GM19324 (cell line): ENCODE measurements around the gene CD82.
"Not testable (repeated sequence)": the region's sequence is repeated elsewhere in the genome, so short reads cannot be mapped to it uniquely, and the experiment has no call there.

Experiments
- ATAC-seq: cut with Tn5 transposase; IDR thresholded peaks from one replicate; pipeline ENCODE4 v1.9.1; 2021; ENCODE audit warnings: mild to moderate bottlenecking, moderate library complexity; ENCODE audit not compliant: unreplicated experiment, low FRiP score

Gene CD82

DNA sequence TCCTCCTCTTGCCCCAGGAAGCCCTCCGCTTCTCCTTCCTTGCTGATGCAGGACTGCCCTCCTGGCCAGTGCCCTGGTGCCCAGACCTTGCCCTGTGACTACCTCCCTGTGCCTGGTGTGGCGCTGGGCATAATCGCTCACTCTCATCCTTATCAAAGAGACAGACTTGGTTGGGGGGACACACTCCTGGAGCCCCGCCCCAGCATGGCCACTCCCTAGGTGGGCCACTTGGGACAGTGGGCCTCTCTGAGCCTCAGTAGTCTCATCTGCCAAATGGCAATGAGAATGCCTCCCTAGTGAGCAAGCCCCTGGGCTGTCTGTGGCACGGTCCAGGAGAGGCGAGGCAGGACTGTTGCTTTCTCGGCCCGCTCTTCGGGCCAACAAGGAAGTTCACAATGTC, 88.6 kb downstream of the CD82 start:
- ATAC-seq: no peak

DNA sequence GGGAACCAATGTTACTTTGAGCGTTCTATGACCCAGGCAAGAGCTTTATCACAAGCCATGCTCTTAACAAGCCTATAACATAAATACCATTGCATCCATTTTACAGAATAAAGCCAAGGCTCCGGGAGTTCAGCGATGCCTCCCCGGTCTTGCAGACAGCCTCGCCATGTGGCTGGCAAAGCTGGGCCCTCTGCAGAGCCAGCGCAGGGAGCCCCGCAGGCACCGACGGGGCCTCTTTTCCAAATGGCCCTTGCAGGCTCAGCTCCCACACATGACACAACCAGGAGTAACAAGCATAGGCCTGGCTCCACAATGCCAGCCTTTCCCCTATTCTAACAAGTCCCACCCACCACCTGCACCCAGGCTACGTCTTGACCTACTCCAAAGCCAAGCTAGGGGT, 89.1 kb downstream of the CD82 start:
- no peak for ATAC-seq

DNA sequence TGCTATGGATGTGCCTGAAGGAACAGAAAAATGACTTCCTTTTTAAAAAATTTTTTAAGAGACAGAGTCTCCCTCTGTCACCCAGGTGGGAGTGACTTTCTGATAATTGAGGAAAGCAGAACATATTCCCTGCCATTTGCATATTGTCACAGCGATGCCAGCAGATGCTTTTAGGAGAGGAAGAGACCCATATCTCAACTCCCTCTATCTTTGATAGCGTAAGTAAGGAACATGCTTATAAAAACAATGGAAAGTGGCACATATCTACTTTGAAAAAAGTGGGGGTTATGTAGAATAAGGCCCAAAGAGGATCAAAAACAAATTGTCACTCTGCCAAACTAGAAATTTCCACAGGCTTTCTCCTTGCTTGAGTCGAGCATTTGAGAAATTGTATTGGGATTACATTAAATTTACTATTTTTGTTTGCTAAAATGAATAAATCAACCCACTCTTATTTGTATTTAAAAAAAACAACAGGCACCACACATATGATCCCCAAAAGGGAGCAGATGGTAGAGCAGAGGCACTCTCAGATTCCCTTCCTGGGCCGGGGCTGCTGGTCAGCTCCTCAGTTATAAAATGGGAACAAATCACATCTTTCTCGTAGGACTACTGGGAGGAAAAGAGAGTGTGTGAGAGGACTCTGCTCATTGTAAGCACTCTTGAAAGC, 92.5 kb downstream of the CD82 start:
- ATAC-seq: no peak

DNA sequence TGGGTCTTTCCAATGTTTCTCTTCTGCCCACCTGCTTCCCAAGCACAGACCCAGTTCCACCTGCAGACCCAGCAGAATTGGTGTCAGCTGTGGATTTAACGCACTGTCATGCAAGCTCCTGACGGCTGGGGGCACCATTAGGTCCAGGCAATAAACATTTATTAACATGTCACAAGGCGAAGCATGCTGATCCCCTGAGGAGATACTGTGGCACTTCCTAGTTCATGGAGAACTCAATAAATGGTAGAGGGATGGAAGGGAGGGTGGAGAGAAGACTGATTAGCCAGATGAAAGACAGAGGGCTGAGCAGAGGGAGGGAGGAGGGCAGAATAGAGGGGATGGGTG, 93.0 kb downstream of the CD82 start:
- ATAC-seq: no peak

DNA sequence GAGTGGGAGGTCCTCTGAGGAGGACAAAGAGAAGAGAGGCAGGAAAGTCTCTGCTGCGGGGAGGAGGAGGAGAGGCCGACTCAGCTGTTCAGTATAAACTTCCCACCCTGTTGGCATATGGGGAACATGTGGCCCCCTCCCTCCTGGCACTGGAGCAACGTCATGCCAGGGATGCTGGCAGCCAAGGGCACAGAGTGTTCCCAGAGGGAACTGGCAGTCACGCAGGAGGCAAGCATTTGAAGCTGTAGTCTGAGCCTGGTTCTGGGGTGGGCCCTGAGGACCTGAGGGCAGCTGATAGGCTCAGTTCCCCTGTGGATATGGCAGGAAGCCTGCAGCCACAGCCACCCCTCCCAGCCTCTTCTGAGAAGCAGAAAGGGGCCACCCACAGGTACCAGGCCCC, 94.2 kb downstream of the CD82 start:
- ATAC-seq: no peak

DNA sequence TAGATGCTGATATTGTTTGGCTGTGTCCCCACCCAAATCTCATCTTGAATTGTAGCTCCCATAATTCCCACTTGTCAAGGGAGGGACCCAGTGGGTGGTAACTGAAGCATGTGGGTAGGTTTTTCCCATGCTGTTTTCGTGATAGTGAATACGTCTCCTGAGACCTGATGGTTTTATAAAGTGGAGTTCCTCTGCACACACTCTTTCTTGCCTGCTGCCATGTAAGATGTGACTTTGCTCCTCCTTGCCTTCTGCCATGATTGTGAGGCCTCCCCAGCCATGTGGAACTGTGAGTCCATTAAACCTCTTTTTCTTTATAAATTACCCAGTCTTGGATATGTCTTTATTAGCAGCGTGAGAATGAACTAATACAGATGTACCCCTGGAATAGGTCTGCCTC, 95.1 kb downstream of the CD82 start:
- ATAC-seq: not testable (repeated sequence)

DNA sequence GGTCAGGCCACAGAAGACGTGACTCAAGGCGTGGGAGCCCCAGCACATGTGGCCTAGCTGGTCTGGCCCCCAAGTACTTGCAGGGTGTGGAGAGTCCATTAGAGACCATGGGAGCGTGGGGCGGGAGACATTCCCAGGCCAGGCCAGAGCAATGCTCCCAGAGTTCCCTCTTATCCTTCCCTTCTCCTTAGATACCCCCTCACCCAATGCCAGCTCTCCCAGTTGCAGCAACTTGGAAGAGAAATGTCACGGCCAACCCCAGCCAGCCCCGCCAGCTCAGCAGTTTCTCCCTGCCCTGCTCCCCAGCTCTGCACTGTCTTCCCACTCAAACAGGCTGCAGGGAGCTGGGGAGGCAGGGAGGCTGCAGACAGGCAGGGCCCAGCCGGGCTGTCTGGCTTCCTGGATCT, 95.9 kb downstream of the CD82 start:
- ATAC-seq: no peak
